Measurements from ENCODE around the gene ADGRG7.
"Not testable (repeated sequence)": the region's sequence is repeated elsewhere in the genome, so short reads cannot be mapped to it uniquely, and the experiment has no call there.

ADGRG7 gene

DNA sequence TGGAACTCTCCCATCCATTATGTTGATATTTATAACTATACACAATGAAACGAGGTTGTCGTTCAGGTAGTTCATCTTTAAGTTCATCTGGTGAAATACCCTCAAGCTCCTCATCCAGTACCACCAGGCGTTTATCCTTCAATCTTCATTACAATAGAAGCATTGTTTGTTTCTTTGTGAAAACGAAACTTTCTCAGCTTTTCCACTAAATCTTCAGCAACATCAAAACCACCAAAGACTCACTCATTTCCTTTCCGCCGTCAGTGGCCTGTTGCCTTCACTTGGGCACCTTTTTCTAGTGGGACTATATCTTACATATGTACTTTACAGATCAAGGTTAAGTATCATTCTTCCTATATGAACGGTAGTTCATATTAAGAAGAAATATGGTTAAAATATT is 55.8 kb downstream of the ADGRG7 start:
- Histone ChIP-seq H3K4me1 (ENCODE audit: control insufficient read depth in 1 of 2, insufficient read depth in 2 of 2, low read length in 2 of 2) (no peaks in the 10 kb centered on the region), H3K79me1 (ENCODE audit: low read length) (no peaks in the 10 kb centered on the region), H3K4me2 (ENCODE audit: low read length) (no peak overlapping the region), H3K4ac (ENCODE audit: low read depth, low read length) (no peak overlapping the region), H2BK5ac (ENCODE audit: low read depth, low read length, poor library complexity) (no peak overlapping the region), H4K12ac (ENCODE audit: low read depth, low read length) (no peak overlapping the region), H2BK12ac (ENCODE audit: low read length) (no peak overlapping the region), H4K91ac (ENCODE audit: low read depth, low read length) (no peak overlapping the region), H2AFZ (ENCODE audit: insufficient read depth, low read length, poor library complexity) (no peak overlapping the region), H3K18ac (ENCODE audit: low read length) (no peak overlapping the region), H3K27me3 (ENCODE audit: insufficient read depth, low read length) (no peaks in the 10 kb centered on the region), H3K23ac (ENCODE audit: low read length) (no peak overlapping the region), H3K27ac (ENCODE audit: low read depth, low read length) (no peak overlapping the region), H3K4me3 (ENCODE audit: low read depth, low read length) (no peak overlapping the region), H3K36me3 (ENCODE audit: control insufficient read depth in 1 of 2, insufficient read depth in 2 of 2, low read length in 2 of 2) (no peaks in the 10 kb centered on the region), H2BK120ac (ENCODE audit: insufficient read depth, low read length, poor library complexity) (no peak overlapping the region), H3K9ac (ENCODE audit: low read length) (no peak overlapping the region), H3K14ac (ENCODE audit: low read length) (no peak overlapping the region), H3K79me2 (ENCODE audit: control insufficient read depth, insufficient read depth, low read length, poor library complexity) (no peaks in the 10 kb centered on the region), H3K9me3 (ENCODE audit: insufficient read depth, low read depth, low read length) (no peaks in the 10 kb centered on the region), H4K8ac (ENCODE audit: low read depth, low read length) (no peak overlapping the region), H2AK5ac (ENCODE audit: low read length) (no peak overlapping the region)
- WGBS (ENCODE audit: extremely low coverage, insufficient coverage, insufficient read length): no CpG with 5 or more reads among the region's 7 CpGs
- no peak for DNase-seq

DNA sequence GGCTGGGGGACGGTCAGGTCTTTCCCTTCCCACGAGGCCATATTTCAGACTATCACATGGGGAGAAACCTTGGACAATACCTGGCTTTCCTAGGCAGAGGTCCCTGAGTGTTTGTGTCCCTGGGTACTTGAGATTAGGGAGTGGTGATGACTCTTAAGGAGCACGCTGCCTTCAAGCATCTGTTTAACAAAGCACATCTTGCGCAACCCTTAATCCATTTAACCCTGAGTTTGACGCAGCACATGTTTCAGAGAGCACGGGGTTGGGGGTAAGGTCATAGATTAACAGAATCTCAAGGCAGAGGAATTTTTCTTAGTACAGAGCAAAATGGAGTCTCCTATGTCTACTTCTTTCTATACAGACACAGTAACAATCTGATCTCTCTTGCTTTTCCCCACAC is 57.3 kb downstream of the ADGRG7 start:
- not testable (repeated sequence) for H3K27me3 ChIP-seq (ENCODE audit: insufficient read depth, low read length)

DNA sequence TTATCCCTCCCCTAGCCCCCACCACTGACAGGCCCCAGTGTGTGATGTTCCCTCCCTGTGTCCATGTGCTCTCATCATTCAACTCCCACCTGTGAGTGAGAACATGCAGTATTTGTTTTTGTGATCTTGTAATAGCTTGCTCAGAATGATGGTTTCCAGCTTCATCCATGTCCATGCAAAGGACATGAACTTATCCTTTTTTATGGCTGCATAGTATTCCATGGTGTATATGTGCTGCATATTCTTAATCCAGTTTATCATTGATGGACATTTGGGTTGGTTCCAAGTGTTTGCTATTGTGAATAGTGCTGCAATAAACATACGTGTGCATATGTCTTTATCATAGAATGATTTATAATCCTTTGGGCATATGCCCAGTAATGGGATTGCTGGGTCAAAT is 57.9 kb downstream of the ADGRG7 start:
- not testable (repeated sequence) for H2BK5ac ChIP-seq (ENCODE audit: low read depth, low read length, poor library complexity); H3K9me3 ChIP-seq (ENCODE audit: insufficient read depth, low read depth, low read length); H3K4ac ChIP-seq (ENCODE audit: low read depth, low read length); H4K8ac ChIP-seq (ENCODE audit: low read depth, low read length); H2BK120ac ChIP-seq (ENCODE audit: insufficient read depth, low read length, poor library complexity); H3K27ac ChIP-seq (ENCODE audit: low read depth, low read length); H2AFZ ChIP-seq (ENCODE audit: insufficient read depth, low read length, poor library complexity); H3K79me2 ChIP-seq (ENCODE audit: control insufficient read depth, insufficient read depth, low read length, poor library complexity); H2AK5ac ChIP-seq (ENCODE audit: low read length); H3K4me1 ChIP-seq (ENCODE audit: control insufficient read depth in 1 of 2, insufficient read depth in 2 of 2, low read length in 2 of 2); H3K9ac ChIP-seq (ENCODE audit: low read length); H3K14ac ChIP-seq (ENCODE audit: low read length); H3K23ac ChIP-seq (ENCODE audit: low read length); H3K27me3 ChIP-seq (ENCODE audit: insufficient read depth, low read length); H3K4me3 ChIP-seq (ENCODE audit: low read depth, low read length); H4K91ac ChIP-seq (ENCODE audit: low read depth, low read length); H3K4me2 ChIP-seq (ENCODE audit: low read length); H2BK12ac ChIP-seq (ENCODE audit: low read length); DNase-seq; H4K12ac ChIP-seq (ENCODE audit: low read depth, low read length); H3K36me3 ChIP-seq (ENCODE audit: control insufficient read depth in 1 of 2, insufficient read depth in 2 of 2, low read length in 2 of 2); H3K79me1 ChIP-seq (ENCODE audit: low read length); H3K18ac ChIP-seq (ENCODE audit: low read length)
- WGBS (ENCODE audit: extremely low coverage, insufficient coverage, insufficient read length): no CpG with 5 or more reads among the region's 1 CpG

More for the DNA sequence above, 57.3 kb downstream of the ADGRG7 start:
- not testable (repeated sequence) for H4K91ac ChIP-seq (ENCODE audit: low read depth, low read length); H2AK5ac ChIP-seq (ENCODE audit: low read length); H3K4me1 ChIP-seq (ENCODE audit: control insufficient read depth in 1 of 2, insufficient read depth in 2 of 2, low read length in 2 of 2); H3K27ac ChIP-seq (ENCODE audit: low read depth, low read length); H3K79me1 ChIP-seq (ENCODE audit: low read length); H3K18ac ChIP-seq (ENCODE audit: low read length); H3K23ac ChIP-seq (ENCODE audit: low read length); H3K9ac ChIP-seq (ENCODE audit: low read length); H3K14ac ChIP-seq (ENCODE audit: low read length); H2BK5ac ChIP-seq (ENCODE audit: low read depth, low read length, poor library complexity); H4K8ac ChIP-seq (ENCODE audit: low read depth, low read length); H2AFZ ChIP-seq (ENCODE audit: insufficient read depth, low read length, poor library complexity); H3K36me3 ChIP-seq (ENCODE audit: control insufficient read depth in 1 of 2, insufficient read depth in 2 of 2, low read length in 2 of 2); H3K9me3 ChIP-seq (ENCODE audit: insufficient read depth, low read depth, low read length); H2BK120ac ChIP-seq (ENCODE audit: insufficient read depth, low read length, poor library complexity); H3K4ac ChIP-seq (ENCODE audit: low read depth, low read length); H4K12ac ChIP-seq (ENCODE audit: low read depth, low read length); H3K4me2 ChIP-seq (ENCODE audit: low read length); H3K4me3 ChIP-seq (ENCODE audit: low read depth, low read length); H2BK12ac ChIP-seq (ENCODE audit: low read length); DNase-seq; H3K79me2 ChIP-seq (ENCODE audit: control insufficient read depth, insufficient read depth, low read length, poor library complexity)
- no CpG with 5 or more reads among the region's 6 CpGs for WGBS (ENCODE audit: extremely low coverage, insufficient coverage, insufficient read length)

DNA sequence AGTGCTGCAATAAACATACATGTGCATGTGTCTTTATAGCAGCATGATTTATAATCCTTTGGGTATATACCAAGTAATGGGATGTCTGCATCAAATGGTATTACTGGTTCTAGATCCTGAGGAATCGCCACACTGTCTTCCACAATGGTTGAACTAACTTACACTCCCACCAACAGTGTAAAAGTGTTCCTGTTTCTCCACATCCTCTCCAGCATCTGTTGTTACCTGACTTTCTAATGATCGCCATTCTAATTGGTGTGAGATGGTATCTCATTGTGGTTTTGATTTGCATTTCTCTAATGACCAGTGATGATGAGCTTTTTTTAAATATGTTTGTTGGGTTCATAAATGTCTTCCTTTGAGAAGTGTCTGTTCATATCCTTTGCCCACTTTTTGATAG is 61.6 kb downstream of the ADGRG7 start:
- H3K36me3 ChIP-seq (ENCODE audit: control insufficient read depth in 1 of 2, insufficient read depth in 2 of 2, low read length in 2 of 2); H3K23ac ChIP-seq (ENCODE audit: low read length); H3K14ac ChIP-seq (ENCODE audit: low read length); H3K4ac ChIP-seq (ENCODE audit: low read depth, low read length); H4K91ac ChIP-seq (ENCODE audit: low read depth, low read length); H3K27me3 ChIP-seq (ENCODE audit: insufficient read depth, low read length); H3K4me3 ChIP-seq (ENCODE audit: low read depth, low read length); H3K9me3 ChIP-seq (ENCODE audit: insufficient read depth, low read depth, low read length); H2BK5ac ChIP-seq (ENCODE audit: low read depth, low read length, poor library complexity); H3K79me2 ChIP-seq (ENCODE audit: control insufficient read depth, insufficient read depth, low read length, poor library complexity); H2BK12ac ChIP-seq (ENCODE audit: low read length); H2BK120ac ChIP-seq (ENCODE audit: insufficient read depth, low read length, poor library complexity); H3K4me2 ChIP-seq (ENCODE audit: low read length); H3K18ac ChIP-seq (ENCODE audit: low read length); H2AK5ac ChIP-seq (ENCODE audit: low read length); H4K8ac ChIP-seq (ENCODE audit: low read depth, low read length); DNase-seq; H3K4me1 ChIP-seq (ENCODE audit: control insufficient read depth in 1 of 2, insufficient read depth in 2 of 2, low read length in 2 of 2); H3K9ac ChIP-seq (ENCODE audit: low read length); H3K27ac ChIP-seq (ENCODE audit: low read depth, low read length); H2AFZ ChIP-seq (ENCODE audit: insufficient read depth, low read length, poor library complexity); H4K12ac ChIP-seq (ENCODE audit: low read depth, low read length); H3K79me1 ChIP-seq (ENCODE audit: low read length): not testable (repeated sequence)
- WGBS (ENCODE audit: extremely low coverage, insufficient coverage, insufficient read length): no CpG with 5 or more reads among the region's 2 CpGs
